ENCODE results near the gene DCC.

GRCh38 chr18:52907543-52908308 lies 567.7 kb downstream of the DCC start:
- TF ChIP-seq CTCF (IDR thresholded peaks at IDR 0.05) (no peak), POLR2AphosphoS5 (IDR thresholded peaks at IDR 0.05) (no peak)
